ENCODE data around the gene DGKB. TPM values are rescaled to one million over a fixed set of nuclear protein-coding genes. Genes with fewer than 3 reads are reported as not detected.

Gene DGKB
- total RNA-seq, 6 experiments from 2014 or later: 0.11 to 0.16 (median 0.13) TPM; not detected in 2

- no peaks in the 10 kb centered on the region for H3K36me3 ChIP-seq
- WGBS (ENCODE audit: insufficient coverage, low coverage, low lambda C conversion rate, missing lambda C conversion rate): 83% methylated on average over 3 of the region's 3 CpGs
- H3K4me1 ChIP-seq: no peaks in the 10 kb centered on the region
- ATAC-seq: no peak
- H3K27me3 ChIP-seq: no peaks in the 10 kb centered on the region
- TF ChIP-seq, protein P1, sequence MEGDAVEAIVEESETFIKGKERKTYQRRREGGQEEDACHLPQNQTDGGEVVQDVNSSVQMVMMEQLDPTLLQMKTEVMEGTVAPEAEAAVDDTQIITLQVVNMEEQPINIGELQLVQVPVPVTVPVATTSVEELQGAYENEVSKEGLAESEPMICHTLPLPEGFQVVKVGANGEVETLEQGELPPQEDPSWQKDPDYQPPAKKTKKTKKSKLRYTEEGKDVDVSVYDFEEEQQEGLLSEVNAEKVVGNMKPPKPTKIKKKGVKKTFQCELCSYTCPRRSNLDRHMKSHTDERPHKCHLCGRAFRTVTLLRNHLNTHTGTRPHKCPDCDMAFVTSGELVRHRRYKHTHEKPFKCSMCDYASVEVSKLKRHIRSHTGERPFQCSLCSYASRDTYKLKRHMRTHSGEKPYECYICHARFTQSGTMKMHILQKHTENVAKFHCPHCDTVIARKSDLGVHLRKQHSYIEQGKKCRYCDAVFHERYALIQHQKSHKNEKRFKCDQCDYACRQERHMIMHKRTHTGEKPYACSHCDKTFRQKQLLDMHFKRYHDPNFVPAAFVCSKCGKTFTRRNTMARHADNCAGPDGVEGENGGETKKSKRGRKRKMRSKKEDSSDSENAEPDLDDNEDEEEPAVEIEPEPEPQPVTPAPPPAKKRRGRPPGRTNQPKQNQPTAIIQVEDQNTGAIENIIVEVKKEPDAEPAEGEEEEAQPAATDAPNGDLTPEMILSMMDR (IDR thresholded peaks at IDR 0.05): no peak
- TF ChIP-seq POLR2A (IDR thresholded peaks at IDR 0.05): no peak
- H3K4me3 ChIP-seq: no peak overlapping the region
- intact Hi-C loops (cut with DNase I): no loop called here
- DNase-seq: no peak
- no peaks in the 10 kb centered on the region for H3K9me3 ChIP-seq
- no peak overlapping the region for H3K27ac ChIP-seq
Observed at GRCh38 chr7:14833707-14834106, 68.8 kb downstream of the DGKB start.

- Histone ChIP-seq H3K9me3 (no peaks in the 10 kb centered on the region), H3K27ac (no peak overlapping the region), H3K36me3 (no peaks in the 10 kb centered on the region), H3K4me1 (peaks cover 0 to 7% (median 0%) of the 10 kb centered on the region in 4 donors), H3K4me3 (no peak overlapping the region), H3K27me3 (no peaks in the 10 kb centered on the region)
- TF ChIP-seq, protein P1 (IDR thresholded peaks at IDR 0.05): no peak
- TF ChIP-seq POLR2A (IDR thresholded peaks at IDR 0.05): no peak
- intact Hi-C loops (cut with DNase I): no loop called here
- ATAC-seq: no peak
- WGBS (ENCODE audit: insufficient coverage, low coverage, low lambda C conversion rate, missing lambda C conversion rate): 59% methylated on average over 2 of the region's 2 CpGs
- no peak for DNase-seq
Observed at GRCh38 chr7:14828053-14828452, 74.5 kb downstream of the DGKB start.

DNA sequence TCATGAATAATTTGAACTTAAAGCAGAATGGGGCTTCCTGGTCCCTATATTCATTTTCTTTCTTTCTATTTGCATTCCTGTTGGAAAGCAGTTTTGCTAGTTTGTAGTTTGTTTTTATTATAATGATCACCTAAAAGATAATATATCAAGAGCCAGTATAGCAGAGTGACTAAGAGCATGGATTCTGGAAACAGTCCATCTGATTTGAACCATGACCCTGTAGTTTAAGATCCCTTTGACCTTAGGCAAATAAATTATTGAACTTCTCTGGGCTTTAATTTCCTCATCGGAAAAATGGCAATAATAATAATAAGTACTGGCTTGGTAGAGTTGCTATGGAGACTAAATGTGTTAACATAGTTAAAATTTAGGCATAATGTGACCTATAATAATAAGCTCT, 76.1 kb downstream of the DGKB start:
- H3K27ac ChIP-seq: no peak overlapping the region
- H3K4me1 ChIP-seq: peaks cover 0 to 14% (median 0%) of the 10 kb centered on the region in 4 donors
- ATAC-seq (peak; percentile 48 to 79 (median 72)), DNase-seq (no peak)
- H3K27me3 ChIP-seq: no peaks in the 10 kb centered on the region
- H3K4me3 ChIP-seq: no peak overlapping the region
- H3K36me3 ChIP-seq: no peaks in the 10 kb centered on the region
- intact Hi-C loops (cut with DNase I): no loop called here
- 33% methylated on average over 1 of the region's 1 CpG for WGBS (ENCODE audit: insufficient coverage, low coverage, low lambda C conversion rate, missing lambda C conversion rate)
- no peaks in the 10 kb centered on the region for H3K9me3 ChIP-seq
- TF ChIP-seq, protein P1 (IDR thresholded peaks at IDR 0.05): no peak
- TF ChIP-seq POLR2A (IDR thresholded peaks at IDR 0.05): no peak

DNA sequence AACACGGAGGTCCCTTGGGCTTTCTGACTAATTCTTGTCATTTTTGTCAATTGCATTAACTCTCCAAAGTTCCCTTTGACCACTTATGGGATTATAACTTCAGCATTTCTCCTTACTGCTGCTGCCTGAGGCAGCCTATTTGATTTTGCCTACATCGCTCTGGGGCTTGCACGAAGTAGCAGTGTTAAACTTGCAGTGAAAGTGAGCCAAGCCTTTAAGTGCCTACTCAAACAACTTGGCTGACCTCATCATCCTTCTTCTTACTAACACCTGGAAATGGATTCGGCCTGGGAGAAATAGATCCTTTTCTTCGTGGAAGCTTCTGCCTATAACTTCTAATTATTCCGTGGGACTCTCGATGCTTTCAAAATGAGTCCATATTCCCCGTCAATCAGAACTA, 76.6 kb downstream of the DGKB start:
- intact Hi-C loops (cut with DNase I): no loop called here
- Histone ChIP-seq H3K4me1 (peaks cover 0 to 14% (median 0%) of the 10 kb centered on the region in 4 donors), H3K9me3 (no peaks in the 10 kb centered on the region), H3K36me3 (no peaks in the 10 kb centered on the region), H3K27me3 (no peaks in the 10 kb centered on the region), H3K4me3 (no peak overlapping the region), H3K27ac (no peak overlapping the region)
- no peak for DNase-seq
- no peak for ATAC-seq
- WGBS (ENCODE audit: insufficient coverage, low coverage, low lambda C conversion rate, missing lambda C conversion rate): 68% methylated on average over 7 of the region's 8 CpGs
- TF ChIP-seq, protein P1 (IDR thresholded peaks at IDR 0.05): no peak
- no peak for TF ChIP-seq POLR2A (IDR thresholded peaks at IDR 0.05)

- Histone ChIP-seq H3K9me3 (no peaks in the 10 kb centered on the region), H3K27ac (no peak overlapping the region), H3K4me1 (peaks cover 0 to 14% (median 0%) of the 10 kb centered on the region in 4 donors), H3K27me3 (no peaks in the 10 kb centered on the region), H3K4me3 (no peak overlapping the region), H3K36me3 (no peaks in the 10 kb centered on the region)
- ATAC-seq: peak in 1 of 4 donors; percentile 11
- intact Hi-C loops (cut with DNase I): no loop called here
- no peak for DNase-seq
- no peak for TF ChIP-seq POLR2A (IDR thresholded peaks at IDR 0.05)
- TF ChIP-seq, protein P1 (IDR thresholded peaks at IDR 0.05): no peak
- 20% methylated on average over 1 of the region's 1 CpG for WGBS (ENCODE audit: insufficient coverage, low coverage, low lambda C conversion rate, missing lambda C conversion rate)
Observed at GRCh38 chr7:14822481-14822854, 80.1 kb downstream of the DGKB start.
